A673 (cell line): ENCODE results near the gene GALNT11.
A peak's percentile ranks its signal among the peaks of the same experiment; 100 is the strongest.

ENCODE experiments used
- CTCF ChIP-seq: fragments of 300-800, 200-600 bp; sonication (generic); conservative IDR thresholded peaks from 2 replicates; pipeline ENCODE4 v1.5.1; 2017; ENCODE audit warnings: low read depth, mild to moderate bottlenecking, antibody characterized with exemption, low read length, moderate library complexity, mixed read lengths
- EZH2 ChIP-seq: fragments of 200-600 bp; sonication (generic); IDR thresholded peaks from 2 replicates; pipeline ENCODE4 v1.6.1; 2017; ENCODE audit warnings: borderline replicate concordance, low read depth, mild to moderate bottlenecking, mixed read lengths, antibody characterized with exemption, low read length; ENCODE audit not compliant: poor library complexity, severe bottlenecking

GRCh38 chr7:151992375-151992774 lies 33.1 kb upstream of the GALNT11 start:
- peak; percentile 56 for TF ChIP-seq CTCF
- no peak for TF ChIP-seq EZH2
